Mesenteric fat pad (tissue), 1 donor: ENCODE measurements around the gene TCEAL1. TPM values are rescaled to one million over a fixed set of nuclear protein-coding genes. Genes with fewer than 3 reads are reported as not detected.

Experiments used
- DNase-seq: peaks from one replicate; pipeline ENCODE4 v3.0.0-alpha.2; 2020; ENCODE audit warnings: low spot score
- total RNA-seq: library from RNA; stranded (reverse); fragmentation: NEBNext Ultra II Directional; extraction: Animal tissue kit (Norgen Biotek cat#: 25700); gene quantifications from one replicate; pipeline ENCODE4 v1.2.1, GENCODE V29; 2021
- donor health status: DM: yes; HTN: yes; CAD: no.

TCEAL1 gene
- total RNA-seq, 1 donor from 2014 or later, result 22.3 TPM

DNA sequence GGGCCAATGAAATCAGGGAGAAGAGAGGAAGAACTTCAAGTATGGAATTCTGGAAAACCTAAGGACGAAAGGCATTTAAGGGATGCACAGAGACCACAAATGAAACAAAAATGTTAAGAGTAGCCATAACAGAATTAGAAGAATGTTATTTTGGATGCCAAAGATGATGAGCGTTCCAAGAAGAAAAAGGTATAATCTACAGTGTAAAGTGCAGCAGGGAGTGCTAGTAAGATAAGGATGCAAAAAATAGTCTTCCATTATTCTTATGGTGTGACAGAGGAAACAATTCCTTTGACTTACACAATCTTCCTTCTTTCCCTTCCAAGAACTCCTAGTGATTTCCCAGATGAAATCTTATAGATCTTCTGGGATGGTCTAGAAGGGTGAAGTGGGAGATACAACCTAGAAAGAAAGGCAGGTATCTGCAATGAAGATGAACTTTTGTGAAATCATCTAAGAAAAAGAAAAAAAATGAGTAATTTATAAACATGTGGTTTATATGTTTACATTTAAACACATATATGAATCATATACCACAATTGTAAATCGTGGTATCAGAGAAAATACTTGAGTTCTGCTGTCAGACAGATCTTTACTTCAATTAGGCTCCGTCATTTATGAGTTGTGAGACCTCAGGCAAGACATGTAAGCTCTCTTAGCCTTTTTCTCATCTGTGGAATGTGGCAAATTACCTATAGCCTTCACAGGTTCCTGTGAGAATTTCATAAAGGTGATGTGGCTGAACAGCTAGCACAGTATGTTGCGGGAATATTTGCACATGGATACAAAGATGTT is 49.6 kb downstream of the TCEAL1 start:
- DNase-seq, result no peak

Other genes with a start within 250 kb of the TCEAL1 start
- not detected for gene RAB40A, start 109.5 kb upstream of the TCEAL1 start, total RNA-seq
- gene TCEAL4, start 43.5 kb upstream of the TCEAL1 start, total RNA-seq, result 68.1 TPM
- 21.4 TPM for gene TCEAL3, start 21.0 kb upstream of the TCEAL1 start, total RNA-seq
- gene MORF4L2, start 57.7 kb downstream of the TCEAL1 start, total RNA-seq, result 268 TPM
- not detected for gene TMEM31, start 81.9 kb downstream of the TCEAL1 start, total RNA-seq
- 0.26 TPM for gene PLP1, start 147.9 kb downstream of the TCEAL1 start, total RNA-seq
- 0.74 TPM for gene RAB9B, start 203.3 kb downstream of the TCEAL1 start, total RNA-seq